Stimulated activated CD8-positive, alpha-beta memory T cell treated with anti-CD3 and anti-CD28 coated beads, Interleukin-7, amount 100 ng/mL, for 48 hours (primary cell): ENCODE measurements around the gene MUC13.

ENCODE experiments used
- DNase-seq, 2 donors: peaks; one replicate each; pipeline ENCODE4 v3.0.0-alpha.2; 2020; ENCODE audit warnings: low read depth in 1 of 2; ENCODE audit errors: extremely low read depth in 1 of 2

MUC13 gene

GRCh38 chr3:124903896-124904834, 30.4 kb downstream of the MUC13 start:
- DNase-seq: no peak

- no peak for DNase-seq
These were observed 37.6 kb downstream of the MUC13 start for GRCh38 chr3:124896824-124897526.

- DNase-seq: no peak
These were observed 38.8 kb downstream of the MUC13 start for GRCh38 chr3:124895756-124896155.

GRCh38 chr3:124893526-124893925, 41.0 kb downstream of the MUC13 start:
- DNase-seq: no peak

DNA sequence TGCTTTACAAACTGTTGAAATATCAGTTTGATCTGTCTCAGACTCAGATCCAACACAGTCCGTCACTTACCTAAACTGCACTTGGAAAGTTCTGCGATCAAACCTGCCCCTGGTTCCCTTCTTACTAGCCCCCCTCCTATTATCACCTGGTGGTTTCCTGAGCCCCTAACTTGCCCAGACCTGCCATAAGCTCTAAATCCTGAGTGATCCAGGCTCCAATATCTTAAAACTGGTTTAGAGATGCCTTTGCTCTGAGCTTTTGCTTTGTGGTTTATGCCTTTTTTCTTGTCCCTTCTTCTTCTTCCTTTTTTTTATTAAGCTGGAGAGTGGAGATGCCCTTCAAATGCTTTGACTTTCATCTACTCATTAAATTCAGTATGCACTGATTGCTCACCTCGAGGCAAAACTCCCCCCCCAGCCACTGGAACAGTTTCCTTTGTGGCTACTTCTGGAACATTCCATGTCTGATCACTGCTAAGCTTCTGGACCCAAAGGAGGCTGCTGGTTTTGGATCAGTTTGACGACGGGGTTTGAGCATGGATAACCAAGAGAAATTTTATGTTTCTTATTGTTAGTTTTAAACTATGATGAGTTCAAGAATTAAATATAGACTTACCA, 43.9 kb downstream of the MUC13 start:
- no peak for DNase-seq

DNA sequence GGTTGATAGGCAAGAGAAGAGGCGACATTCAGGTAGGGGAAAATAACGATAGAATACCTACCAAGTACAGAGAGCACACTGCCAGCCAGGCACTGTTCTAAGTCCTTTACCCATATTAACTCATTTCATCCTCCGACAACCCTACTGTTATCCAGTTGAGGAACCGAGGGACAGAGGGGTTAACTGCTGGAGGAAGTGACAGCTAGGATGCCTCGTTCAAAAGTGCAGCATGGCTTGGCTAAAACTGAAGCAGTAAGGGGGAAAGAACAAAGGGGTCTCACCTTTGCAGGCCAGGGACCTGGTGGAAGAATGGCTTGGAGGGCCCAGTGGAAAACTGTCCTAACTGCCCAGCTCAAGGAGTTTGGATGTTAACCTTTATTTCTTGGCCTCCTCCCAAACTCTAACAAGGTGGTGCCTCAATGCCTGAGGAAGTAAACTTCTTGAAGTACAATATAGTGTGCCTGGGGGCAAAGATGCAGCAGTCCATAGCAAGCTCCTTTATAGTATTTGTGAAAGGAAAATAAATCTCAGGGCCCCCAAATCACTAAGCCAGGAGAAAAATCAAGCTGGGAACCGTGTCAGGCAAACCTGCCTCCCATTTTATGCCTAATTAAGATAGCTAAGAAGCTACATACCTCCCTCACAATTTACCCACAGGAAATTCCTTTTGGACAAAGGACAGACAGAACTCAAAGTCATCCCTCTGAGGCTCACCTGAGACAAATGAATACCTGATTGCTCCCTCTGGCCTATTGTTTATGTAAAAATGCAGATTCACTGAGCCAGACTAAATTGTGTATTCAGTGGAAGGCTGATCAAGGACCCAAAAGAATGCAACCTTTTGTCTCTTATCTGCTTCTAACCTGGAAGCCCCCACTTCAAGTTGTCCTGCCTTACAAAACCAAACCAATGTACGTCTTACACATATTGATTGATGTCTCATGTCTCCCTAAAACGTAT, 45.8 kb downstream of the MUC13 start:
- no peak for DNase-seq

DNA sequence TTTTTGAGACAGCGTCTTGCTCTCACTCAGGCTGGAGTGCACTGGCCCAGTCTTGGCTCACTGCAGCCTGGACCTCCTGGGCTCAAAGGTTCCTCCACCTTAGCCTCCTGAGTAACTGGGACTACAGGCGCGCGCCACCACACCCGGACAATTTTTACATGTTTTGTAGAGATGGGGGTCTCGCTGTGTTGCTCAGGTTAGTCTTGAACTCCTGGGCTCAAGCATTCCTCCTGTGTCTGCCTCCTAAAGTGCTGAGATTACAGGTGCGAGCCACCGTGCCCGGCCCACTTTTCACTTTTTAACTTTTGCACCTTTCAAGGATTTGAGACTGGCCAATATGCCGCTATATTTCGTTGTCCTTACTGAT, 46.6 kb downstream of the MUC13 start:
- no peak for DNase-seq

GRCh38 chr3:124887177-124887931, 47.2 kb downstream of the MUC13 start, which contains the start of gene ITGB5:
Gene ITGB5 (minus strand): TSS chr3:124887365. CDS start chr3:124887000, 365 bp downstream.
- peak in 1 of 2 donors; percentile 21 for DNase-seq

GRCh38 chr3:124886168-124887056, 48.1 kb downstream of the MUC13 start:
- DNase-seq: no peak

GRCh38 chr3:124885466-124886167, 48.9 kb downstream of the MUC13 start:
- no peak for DNase-seq

DNA sequence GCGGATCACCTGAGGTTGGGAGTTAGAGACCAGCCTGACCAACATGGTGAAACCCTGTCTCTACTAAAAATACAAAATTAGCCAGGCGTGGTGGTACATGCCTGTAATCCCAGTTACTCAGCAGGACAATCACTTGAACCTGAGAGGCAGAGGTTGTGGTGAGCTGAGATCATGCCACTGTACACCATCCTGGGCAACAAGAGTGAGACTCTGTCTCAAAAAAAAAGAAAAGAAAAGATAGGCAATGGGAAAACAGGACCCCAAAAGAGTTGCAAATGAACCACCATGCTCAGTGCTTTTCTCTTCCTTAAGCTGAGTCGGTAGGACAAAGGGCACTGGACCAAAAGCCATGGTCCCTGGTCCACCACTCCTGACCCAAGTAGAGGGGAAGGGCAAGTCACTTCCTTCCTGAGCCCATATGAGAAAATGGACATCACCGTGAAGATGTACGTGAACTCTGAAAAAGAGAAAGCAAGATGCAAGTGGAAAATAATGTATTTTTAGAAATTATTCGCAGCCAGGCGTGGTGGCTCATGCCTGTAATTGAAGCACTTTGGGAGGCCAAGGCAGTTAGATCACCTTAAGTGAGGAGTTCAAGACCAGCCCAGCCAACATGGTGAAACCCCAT, 50.0 kb downstream of the MUC13 start:
- no peak for DNase-seq

GRCh38 chr3:124883766-124884473, 50.6 kb downstream of the MUC13 start:
- DNase-seq: no peak

DNA sequence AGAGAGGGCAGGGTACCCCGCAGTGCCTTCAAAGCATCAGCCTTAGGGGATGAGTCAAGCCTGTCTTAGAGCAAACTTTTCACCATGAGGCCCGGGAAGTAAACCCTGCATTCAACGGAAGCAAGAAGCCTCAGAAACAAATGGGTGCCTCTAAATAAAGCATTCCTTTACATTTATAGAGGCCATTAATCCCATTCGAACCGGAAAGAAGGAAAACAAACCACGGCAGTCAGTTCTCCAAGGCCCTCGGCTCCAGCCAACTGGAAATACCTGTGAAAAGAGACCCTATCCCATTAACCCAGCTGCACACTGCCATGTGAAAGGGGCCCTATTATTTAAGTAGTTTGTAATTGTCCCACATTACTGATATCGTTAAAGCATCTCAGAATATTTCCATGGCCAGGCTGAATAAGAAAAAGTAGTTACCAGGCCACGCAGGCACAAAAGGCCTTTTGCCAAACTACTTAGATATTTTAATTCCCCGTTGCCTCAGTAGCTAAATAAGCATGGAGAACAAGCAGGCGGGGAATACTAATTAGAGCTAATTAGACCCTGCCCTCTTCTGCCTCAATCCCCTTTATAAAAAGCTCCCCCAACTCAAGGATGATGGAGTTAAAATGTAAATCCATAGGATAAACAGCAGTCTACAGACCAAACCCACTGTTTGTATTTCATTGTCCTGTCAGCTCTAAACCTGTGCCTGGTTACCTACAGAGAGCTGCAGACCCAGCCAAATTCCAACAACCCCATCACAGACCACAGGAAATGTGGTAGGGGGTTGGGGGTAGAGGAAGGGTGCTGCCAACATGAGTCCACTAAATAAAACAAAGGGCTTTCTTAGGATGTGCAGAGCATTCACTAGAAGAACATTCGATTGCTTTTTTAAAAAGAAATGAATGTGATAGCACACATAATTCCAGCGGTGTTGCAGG, 51.5 kb downstream of the MUC13 start:
- DNase-seq: no peak

GRCh38 chr3:124881976-124882697, 52.4 kb downstream of the MUC13 start:
- no peak for DNase-seq

- DNase-seq: no peak
These were observed 55.2 kb downstream of the MUC13 start for GRCh38 chr3:124879337-124879680.
